PC-3 (cell line): ENCODE results near the gene STK36.

Experiments used
- EZH2 ChIP-seq: fragments of 300-600 bp; sonication (generic); IDR thresholded peaks from one replicate; pipeline ENCODE4 v1.6.1; 2017; ENCODE audit warnings: antibody characterized with exemption, mild to moderate bottlenecking, low read length; ENCODE audit not compliant: unreplicated experiment
- EZH2phosphoT487 ChIP-seq: fragments of 300-600 bp; sonication (generic); IDR thresholded peaks from 2 replicates; pipeline ENCODE4 v1.6.1; 2018; ENCODE audit warnings: mild to moderate bottlenecking, antibody characterized with exemption, low read length, borderline replicate concordance
- TF ChIP-seq, protein P1 (sequence below): fragments of 300-600 bp; sonication (generic); conservative IDR thresholded peaks from 2 replicates; pipeline ENCODE4 v1.5.1; 2017; ENCODE audit warnings: antibody characterized with exemption, low read depth, mild to moderate bottlenecking, low read length

DNA sequence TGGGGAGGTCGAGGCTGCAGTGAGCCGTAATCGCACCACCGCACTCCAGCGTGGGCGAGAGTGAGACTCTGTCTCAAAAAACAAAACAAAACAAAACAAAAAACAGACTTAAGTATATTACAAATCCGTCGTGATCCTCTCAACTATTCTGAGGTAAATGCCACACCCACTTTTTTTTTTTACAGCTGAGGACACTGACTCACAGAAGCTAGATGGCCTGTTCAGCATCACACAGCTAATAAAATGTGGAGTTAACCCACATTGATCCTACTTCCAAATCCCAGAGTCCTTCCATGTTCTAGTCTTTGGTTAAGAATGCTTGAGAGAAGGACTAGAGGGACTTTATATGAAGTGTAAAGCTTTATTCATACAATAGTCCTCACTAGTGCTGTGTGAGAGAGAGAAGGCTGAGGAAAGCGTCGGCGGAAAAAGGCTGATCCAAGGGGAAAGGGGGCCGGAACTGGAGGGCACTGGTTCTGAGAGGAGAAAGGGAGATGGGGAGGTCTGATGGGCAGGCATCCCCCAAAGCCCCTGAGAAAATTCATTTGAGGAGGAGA, 711 bp upstream of the STK36 start:
- no peak for TF ChIP-seq EZH2
- TF ChIP-seq, protein P1, sequence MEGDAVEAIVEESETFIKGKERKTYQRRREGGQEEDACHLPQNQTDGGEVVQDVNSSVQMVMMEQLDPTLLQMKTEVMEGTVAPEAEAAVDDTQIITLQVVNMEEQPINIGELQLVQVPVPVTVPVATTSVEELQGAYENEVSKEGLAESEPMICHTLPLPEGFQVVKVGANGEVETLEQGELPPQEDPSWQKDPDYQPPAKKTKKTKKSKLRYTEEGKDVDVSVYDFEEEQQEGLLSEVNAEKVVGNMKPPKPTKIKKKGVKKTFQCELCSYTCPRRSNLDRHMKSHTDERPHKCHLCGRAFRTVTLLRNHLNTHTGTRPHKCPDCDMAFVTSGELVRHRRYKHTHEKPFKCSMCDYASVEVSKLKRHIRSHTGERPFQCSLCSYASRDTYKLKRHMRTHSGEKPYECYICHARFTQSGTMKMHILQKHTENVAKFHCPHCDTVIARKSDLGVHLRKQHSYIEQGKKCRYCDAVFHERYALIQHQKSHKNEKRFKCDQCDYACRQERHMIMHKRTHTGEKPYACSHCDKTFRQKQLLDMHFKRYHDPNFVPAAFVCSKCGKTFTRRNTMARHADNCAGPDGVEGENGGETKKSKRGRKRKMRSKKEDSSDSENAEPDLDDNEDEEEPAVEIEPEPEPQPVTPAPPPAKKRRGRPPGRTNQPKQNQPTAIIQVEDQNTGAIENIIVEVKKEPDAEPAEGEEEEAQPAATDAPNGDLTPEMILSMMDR = no peak
- TF ChIP-seq EZH2phosphoT487 = no peak
